IPS DF 19.7 (cell line): Measurements from ENCODE around the gene USB1.
"Not testable (repeated sequence)": the region's sequence is repeated elsewhere in the genome, so short reads cannot be mapped to it uniquely, and the experiment has no call there.

Source experiments
- DNase-seq: peaks from one replicate; pipeline ENCODE4 v3.0.0-alpha.2; 2013; ENCODE audit warnings: low read depth, low spot score

The USB1 gene

DNA sequence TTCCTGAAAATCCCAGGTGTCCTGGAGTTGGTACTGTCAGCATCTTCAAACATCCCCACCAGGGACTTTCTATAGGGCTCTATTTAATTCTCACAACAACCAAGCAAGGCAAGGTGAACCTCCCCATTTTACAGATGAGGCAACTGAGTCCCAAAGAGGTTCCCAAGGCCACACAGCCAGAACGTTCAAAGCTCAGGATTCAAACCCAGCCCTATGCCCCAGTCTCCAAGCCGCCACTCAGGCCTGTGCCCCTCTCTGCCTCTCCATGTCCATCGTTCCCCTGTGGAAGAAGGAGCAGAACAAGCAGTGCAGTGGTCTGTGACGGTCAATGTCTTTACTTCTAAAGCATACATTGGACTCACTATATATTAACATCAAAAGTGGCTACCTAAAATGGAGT is 6.8 kb upstream of the USB1 start:
- DNase-seq: no peak

- DNase-seq: no peak
Observed at GRCh38 chr16:57994778-57995177, 6.4 kb upstream of the USB1 start.

DNA sequence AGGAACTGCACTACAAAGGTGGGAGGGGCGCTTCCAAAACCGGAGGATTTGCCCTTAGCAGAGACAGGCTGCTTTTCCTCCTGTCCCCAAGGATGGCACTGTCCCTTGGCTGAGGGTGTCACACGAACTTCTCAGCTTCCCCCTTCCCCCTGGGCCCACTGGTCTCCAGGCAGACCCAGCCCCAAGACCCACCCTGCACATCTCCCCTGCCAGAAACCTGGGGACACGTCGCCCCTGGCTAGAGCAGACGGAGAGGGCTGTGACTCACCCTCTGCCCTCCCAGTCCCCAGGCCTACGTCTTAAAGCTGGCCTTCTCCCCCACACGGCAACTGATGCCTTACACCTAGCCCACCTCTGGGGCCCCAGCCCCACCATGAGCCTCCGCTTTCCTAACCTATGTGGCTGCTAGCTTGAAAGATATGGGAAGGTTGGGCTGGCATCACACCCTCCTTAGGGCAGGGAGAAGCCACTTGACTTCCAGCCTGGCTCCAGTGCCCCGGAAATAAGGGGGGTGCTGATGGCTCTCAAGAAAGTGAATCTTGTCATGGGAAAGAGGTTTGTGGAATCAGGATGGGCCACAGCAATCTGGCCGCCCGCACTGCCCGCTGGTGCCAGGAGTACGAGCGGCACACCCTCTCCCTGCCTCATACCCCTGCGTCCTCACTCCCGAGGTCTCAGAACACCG is 5.3 kb upstream of the USB1 start:
- no peak for DNase-seq

- DNase-seq: no peak
Observed at GRCh38 chr16:57996406-57997175, 4.6 kb upstream of the USB1 start.

- DNase-seq: no peak
Observed at GRCh38 chr16:57997176-57997527, 4.1 kb upstream of the USB1 start.

DNA sequence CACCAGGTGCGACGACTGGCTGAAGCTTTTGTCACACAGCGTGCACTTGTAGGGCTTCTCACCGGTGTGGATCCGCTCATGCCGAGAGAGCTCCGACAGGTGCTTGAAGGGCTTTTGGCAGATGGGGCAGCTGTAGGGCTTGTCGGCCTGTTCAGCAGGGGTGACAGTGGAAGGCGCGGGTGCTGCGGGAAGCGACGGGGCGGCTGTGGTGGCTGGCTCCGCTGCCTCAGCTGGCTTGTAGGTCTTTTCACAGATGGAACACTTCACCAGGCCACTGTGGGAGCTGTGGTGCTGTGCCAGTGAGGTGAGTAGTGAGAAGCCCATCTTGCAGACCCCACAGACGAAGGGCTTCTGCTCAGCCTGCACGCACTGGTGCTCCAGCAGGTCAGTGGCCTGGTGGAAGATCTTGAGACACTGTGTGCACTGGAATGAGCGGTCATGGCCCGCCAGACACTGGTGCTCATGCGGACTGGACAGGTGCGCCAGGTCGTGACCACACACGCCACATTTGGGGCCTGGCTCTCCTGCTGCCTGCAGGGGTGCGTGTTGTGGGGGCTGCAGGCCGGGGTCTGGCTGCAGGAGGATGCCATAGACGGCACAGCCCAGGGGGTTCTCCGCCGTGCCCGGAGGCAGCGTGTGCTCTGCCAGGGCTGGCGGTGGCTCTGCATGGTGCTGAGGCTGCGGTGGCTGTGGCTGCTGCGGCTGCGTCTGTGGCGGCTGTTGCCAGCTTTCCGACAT is 3.5 kb upstream of the USB1 start:
- no peak for DNase-seq

DNA sequence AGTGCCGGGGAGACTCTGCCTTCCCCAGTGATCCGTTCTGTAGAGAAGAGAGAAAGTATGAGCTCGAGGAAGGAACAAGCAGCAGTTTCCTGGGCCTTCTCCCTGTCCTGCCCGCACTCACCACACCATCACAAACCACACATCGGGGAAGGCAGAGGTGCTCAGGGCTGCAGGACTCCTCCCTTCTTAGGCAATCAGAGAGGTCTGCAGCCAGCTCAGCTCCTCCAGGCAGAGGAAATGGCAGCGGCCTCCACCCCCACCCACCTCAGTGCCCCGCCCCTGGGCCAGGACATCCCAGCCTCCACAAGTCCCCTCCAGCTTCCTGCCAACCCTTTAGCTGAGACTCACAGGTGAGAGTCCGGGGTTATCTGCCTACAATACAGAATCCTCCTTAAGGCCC is 2.7 kb upstream of the USB1 start:
- DNase-seq: no peak

DNA sequence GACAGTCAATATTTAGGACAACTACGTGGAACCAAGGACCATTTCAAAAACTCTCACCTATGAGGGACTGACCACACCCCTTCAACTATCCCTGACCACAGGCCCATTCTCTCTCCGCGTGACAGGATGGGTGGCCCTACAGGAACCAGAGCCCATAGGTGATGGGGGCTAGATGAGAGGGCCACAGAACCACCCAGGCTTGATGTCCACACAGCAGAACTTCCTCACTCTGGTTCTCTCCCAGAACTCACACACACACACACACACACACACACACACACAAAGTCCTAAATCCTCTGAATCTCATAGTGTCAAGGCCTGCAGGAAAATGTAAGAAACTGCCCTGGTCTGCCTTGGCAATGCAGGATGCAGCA is 2.2 kb upstream of the USB1 start:
- DNase-seq: no peak

DNA sequence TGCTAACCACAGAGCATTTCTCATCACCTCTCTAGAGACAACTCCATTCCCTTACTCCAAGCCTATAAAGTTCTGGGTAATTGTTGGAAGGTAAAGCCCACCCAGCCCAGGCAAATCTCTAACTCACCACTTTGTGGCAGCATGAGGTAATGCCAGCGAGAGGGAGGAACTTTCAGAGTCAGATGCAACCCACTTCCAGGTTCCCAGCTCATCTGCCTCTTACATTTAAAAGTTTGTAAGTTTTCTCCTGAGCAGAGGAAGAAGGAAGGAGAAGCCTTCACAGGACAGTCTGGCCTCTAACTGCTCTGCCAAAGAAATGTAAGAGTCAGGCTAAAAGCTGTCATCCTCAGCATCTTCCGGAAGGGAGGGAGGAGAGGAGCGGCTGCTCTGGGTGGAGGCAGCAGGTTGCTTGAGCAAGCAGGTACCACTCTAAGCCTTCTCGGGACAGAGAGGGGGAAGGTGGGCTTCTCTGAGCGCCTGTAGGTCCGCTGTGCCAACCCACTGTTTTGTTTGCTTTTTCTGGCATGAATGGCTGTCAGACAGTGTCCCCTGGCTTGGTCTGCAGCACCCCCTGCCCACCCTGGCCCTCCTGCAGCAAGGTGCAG is 1.7 kb upstream of the USB1 start:
- no peak for DNase-seq

GRCh38 chr16:57999971-58000705 is 1.1 kb upstream of the USB1 start, which contains the start of gene ZNF319:
Gene ZNF319 (minus strand): TSS chr16:58000672. CDS start chr16:57998265, 2,407 bp downstream.
- DNase-seq: no peak

- no peak for DNase-seq
Observed at GRCh38 chr16:58001781-58002415, 691 bp downstream of the USB1 start.

GRCh38 chr16:58002416-58002800 is 1.2 kb downstream of the USB1 start:
- DNase-seq: no peak

DNA sequence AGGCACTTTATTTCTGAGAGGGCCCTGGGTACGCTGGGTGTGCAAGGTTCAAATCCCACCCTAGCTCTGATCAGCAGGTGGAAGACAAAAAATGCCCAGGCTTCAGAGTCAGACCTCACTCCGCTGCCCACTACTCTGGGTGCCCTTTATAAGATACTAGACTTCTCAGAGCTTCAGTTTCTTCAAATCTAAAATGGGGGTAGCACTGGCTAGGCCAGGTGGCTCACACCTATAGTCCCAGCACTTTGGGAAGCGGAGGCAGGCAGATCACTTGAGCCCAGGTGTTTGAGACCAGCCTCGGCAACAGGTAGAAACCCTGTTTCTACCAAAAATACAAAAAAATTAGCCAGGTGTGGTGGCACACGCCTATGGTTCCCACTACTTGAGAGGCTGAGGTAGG is 1.7 kb downstream of the USB1 start:
- DNase-seq: no peak

- DNase-seq: not testable (repeated sequence)
Observed at GRCh38 chr16:58004736-58005135, 3.5 kb downstream of the USB1 start.

GRCh38 chr16:58009856-58010416 is 8.7 kb downstream of the USB1 start:
- no peak for DNase-seq

DNA sequence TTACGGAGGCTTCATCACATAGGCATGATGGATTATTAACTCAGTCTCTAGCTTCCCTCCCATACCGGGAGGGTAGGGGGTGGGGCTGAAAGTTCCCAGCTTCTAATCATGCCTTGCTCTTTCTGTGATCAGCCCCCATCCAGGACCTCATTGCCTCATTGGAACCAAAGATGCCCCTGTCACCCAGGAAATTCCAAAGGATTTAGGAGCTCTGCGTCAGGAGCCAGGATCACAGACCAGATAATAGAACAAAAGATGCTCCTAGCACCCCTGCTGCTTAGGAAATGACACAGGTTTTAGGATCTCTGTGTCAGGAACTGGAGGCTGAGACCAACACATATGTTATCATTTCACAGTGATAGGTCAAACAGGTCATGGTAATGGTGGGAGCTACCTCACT is 9.7 kb downstream of the USB1 start:
- DNase-seq: no peak

DNA sequence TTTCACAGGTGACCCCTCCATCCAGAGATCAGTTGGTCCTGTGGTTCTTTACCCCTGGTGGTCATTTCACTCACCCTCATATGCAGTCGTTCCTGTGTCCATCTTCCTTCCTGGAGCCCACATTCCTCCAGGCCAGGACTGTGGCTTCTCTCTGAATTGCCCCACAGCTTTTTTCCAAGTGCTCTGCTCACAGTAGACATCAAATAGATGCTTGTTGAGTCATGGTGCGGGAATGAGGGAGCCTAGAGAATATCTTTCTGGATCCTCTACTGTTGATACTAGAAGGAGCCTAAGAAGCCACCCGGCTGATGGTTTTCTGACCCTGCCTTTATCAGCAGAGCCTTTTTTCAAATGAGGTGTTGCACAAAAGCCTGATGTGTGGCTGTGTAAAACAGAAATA is 10.4 kb downstream of the USB1 start:
- no peak for DNase-seq

DNA sequence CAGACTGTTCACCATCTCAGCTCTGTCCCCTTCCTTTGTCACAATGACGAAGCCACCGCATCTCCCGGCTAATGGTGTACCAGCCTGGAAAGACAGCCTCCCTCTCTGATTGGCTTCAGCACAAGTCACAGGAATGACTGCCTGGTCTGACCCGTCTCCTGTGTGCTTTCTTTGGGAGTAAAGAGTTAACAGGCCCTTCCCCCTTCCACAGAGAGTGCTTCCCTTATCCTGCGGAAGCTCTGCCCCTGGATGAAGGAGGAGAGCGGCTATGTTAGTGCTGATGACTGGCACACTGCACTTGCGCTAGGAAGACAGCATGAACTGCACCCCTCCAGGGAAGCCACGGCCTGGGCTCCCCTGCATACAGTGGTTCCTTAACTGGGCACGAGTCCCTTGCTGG is 11.3 kb downstream of the USB1 start:
- no peak for DNase-seq

DNA sequence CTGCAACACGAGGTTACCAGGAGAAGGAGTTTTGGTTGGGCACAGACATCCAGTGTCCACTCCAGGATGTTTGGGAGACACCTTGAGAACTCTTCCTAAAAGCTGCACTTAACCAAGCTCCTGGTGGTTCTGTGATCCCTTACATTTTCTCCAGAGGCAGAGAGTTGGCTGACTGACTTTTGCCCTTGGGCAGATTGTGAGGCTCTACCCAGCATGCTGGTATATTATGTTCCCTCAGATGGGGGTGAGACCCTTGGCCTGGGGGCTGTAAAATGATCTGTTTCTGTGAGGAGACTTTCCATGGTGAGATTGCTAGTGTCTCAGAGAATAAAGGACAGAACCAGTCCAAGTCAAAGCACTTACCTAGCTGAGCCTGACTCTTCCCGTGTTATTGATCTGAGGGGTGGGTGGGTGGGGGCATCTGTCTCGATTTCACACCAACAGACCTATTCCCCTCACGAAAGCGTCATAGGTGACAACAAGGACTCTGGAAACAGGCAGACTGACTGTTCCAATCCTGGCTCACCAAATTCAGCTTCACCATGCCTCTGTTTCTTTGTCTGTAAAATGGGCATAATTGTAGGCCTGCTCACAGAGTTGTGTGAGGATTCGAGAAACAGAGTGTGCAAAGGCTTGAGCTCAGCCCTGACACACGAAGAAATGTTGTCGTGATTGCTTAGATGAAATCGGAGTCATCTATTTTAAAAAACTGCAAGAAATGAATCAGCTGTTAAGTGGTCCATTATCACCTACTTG is 12.2 kb downstream of the USB1 start:
- no peak for DNase-seq

DNA sequence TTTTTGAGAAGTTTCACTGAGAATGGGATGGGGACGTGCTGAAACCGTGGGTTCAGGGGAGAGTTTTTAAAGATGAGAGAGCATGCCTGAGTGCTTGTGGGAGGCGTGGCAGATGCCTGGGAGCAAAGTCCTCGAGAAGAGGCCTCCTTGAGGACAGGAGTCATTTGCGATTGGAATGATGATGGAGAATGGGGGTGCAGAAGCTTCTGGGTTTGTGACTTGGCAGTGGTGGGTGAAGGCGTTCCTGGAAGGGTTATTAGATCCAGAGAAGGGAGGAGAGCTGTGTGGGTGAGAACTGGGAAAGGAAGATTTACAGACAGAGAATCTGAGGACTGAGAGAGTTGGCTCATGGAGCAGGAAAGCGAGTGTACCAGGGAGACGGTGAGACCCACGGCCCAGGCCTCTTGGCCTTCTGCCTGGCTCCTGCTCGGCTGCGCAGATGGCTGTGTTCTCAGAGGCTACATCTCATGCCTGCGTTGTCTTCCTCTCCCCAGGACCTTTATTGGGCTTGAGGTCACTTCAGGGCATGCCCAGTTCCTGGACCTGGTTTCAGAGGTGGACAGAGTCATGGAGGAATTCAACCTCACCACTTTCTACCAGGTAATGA is 15.7 kb downstream of the USB1 start:
- no peak for DNase-seq
